ENCODE data around the gene LRRC4C. TPM values are rescaled to one million over a fixed set of nuclear protein-coding genes. Genes with fewer than 3 reads are reported as not detected.

The LRRC4C gene
- total RNA-seq, 1 experiment from 2014 or later = 0.72 TPM

DNA sequence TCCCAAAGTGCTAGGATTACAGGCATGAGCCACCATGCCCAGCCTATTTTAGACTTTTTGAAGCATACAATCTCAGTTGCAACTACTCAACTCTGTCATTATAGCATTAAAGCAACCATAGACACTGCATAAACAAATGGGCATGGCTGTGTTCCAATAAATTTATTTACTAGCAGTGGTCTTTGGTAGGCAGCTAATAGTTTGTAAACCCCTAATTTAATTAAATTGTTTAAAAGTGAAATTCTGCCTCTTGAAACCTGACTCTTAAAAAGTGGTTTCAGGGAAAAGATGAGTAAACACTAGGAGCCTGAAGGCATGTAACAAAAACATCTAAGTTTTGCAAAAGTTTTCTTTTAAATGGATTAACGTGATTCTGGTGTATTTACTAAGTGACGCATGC, 1364.5 kb downstream of the LRRC4C start:
- no peaks in the 10 kb centered on the region for H3K4me1 Mint-ChIP-seq
- peaks cover 26% of the 10 kb centered on the region for H3K36me3 Mint-ChIP-seq
- ChIA-PET CTCF (no interaction called here), POLR2A (no interaction called here)
- no peak overlapping the region for H3K4me3 Mint-ChIP-seq
- H3K27me3 Mint-ChIP-seq (ENCODE audit: low read depth) = peaks cover 11% of the 10 kb centered on the region
- H3K27ac Mint-ChIP-seq = no peak overlapping the region
- ATAC-seq (no peak), DNase-seq (ENCODE audit: low spot score) (no peak)
- peaks cover 57% of the 10 kb centered on the region for H3K9me3 Mint-ChIP-seq
- no peak for TF ChIP-seq HMGXB4 (CRISPR knock-in tag; IDR thresholded peaks at IDR 0.05)
- TF ChIP-seq GTF2I (CRISPR knock-in tag; conservative IDR thresholded peaks at IDR 0.05) = no peak
- no peak for TF ChIP-seq GRHL2 (CRISPR knock-in tag; IDR thresholded peaks at IDR 0.05; ENCODE audit: insufficient replicate concordance, severe bottlenecking)
- TF ChIP-seq, protein P1, sequence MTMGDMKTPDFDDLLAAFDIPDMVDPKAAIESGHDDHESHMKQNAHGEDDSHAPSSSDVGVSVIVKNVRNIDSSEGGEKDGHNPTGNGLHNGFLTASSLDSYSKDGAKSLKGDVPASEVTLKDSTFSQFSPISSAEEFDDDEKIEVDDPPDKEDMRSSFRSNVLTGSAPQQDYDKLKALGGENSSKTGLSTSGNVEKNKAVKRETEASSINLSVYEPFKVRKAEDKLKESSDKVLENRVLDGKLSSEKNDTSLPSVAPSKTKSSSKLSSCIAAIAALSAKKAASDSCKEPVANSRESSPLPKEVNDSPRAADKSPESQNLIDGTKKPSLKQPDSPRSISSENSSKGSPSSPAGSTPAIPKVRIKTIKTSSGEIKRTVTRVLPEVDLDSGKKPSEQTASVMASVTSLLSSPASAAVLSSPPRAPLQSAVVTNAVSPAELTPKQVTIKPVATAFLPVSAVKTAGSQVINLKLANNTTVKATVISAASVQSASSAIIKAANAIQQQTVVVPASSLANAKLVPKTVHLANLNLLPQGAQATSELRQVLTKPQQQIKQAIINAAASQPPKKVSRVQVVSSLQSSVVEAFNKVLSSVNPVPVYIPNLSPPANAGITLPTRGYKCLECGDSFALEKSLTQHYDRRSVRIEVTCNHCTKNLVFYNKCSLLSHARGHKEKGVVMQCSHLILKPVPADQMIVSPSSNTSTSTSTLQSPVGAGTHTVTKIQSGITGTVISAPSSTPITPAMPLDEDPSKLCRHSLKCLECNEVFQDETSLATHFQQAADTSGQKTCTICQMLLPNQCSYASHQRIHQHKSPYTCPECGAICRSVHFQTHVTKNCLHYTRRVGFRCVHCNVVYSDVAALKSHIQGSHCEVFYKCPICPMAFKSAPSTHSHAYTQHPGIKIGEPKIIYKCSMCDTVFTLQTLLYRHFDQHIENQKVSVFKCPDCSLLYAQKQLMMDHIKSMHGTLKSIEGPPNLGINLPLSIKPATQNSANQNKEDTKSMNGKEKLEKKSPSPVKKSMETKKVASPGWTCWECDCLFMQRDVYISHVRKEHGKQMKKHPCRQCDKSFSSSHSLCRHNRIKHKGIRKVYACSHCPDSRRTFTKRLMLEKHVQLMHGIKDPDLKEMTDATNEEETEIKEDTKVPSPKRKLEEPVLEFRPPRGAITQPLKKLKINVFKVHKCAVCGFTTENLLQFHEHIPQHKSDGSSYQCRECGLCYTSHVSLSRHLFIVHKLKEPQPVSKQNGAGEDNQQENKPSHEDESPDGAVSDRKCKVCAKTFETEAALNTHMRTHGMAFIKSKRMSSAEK (CRISPR knock-in tag; IDR thresholded peaks at IDR 0.05; ENCODE audit: borderline replicate concordance) = no peak
- TF ChIP-seq ZNF317 (CRISPR knock-in tag; IDR thresholded peaks at IDR 0.05; ENCODE audit: borderline replicate concordance, low read depth) = no peak
- TF ChIP-seq CREB1 (CRISPR knock-in tag; IDR thresholded peaks at IDR 0.05) = no peak
- no peak for TF ChIP-seq MXD4 (CRISPR knock-in tag; IDR thresholded peaks at IDR 0.05; ENCODE audit: borderline replicate concordance)
- TF ChIP-seq ETV6 (CRISPR knock-in tag; IDR thresholded peaks at IDR 0.05) = no peak
- no peak for TF ChIP-seq SMAD4 (CRISPR knock-in tag; IDR thresholded peaks at IDR 0.05)
- no peak for TF ChIP-seq ZNF423 (CRISPR knock-in tag; IDR thresholded peaks at IDR 0.05)
- TF ChIP-seq ZBTB21 (CRISPR knock-in tag; IDR thresholded peaks at IDR 0.05; ENCODE audit: borderline replicate concordance) = no peak
- no peak for TF ChIP-seq ZMAT4 (CRISPR knock-in tag; IDR thresholded peaks at IDR 0.05)

- Mint-ChIP-seq H3K36me3 (peaks cover 49% of the 10 kb centered on the region), H3K9me3 (peaks cover 70% of the 10 kb centered on the region), H3K4me1 (peaks cover 3% of the 10 kb centered on the region; the same call in 1 of the 2 replicates), H3K27ac (no peak overlapping the region), H3K4me3 (no peak overlapping the region), H3K27me3 (ENCODE audit: low read depth) (no peaks in the 10 kb centered on the region; the same call in 1 of the 2 replicates)
- ATAC-seq = peak; percentile 73
- no peak for DNase-seq (ENCODE audit: low spot score)
- POLR2A ChIA-PET = no interaction called here
- CTCF ChIA-PET = no interaction called here
- TF ChIP-seq CREB1 (CRISPR knock-in tag; IDR thresholded peaks at IDR 0.05) (no peak), NFE2L1 (CRISPR knock-in tag; IDR thresholded peaks at IDR 0.05) (no peak), ZNF425 (CRISPR knock-in tag; conservative IDR thresholded peaks at IDR 0.05) (no peak), KAT7 (CRISPR knock-in tag; IDR thresholded peaks at IDR 0.05; ENCODE audit: borderline replicate concordance) (no peak), NR3C1 (CRISPR knock-in tag; conservative IDR thresholded peaks at IDR 0.05; ENCODE audit: low read depth) (no peak), GABPB1 (CRISPR knock-in tag; IDR thresholded peaks at IDR 0.05) (no peak), GTF2I (CRISPR knock-in tag; conservative IDR thresholded peaks at IDR 0.05) (no peak), ZNF512 (CRISPR knock-in tag; IDR thresholded peaks at IDR 0.05; ENCODE audit: borderline replicate concordance) (no peak), ELF4 (CRISPR knock-in tag; IDR thresholded peaks at IDR 0.05; ENCODE audit: low read depth) (no peak)
- TF ChIP-seq, protein P1 (CRISPR knock-in tag; IDR thresholded peaks at IDR 0.05; ENCODE audit: borderline replicate concordance) = no peak
These were observed 1379.0 kb downstream of the LRRC4C start for GRCh38 chr11:40080434-40080833.
